ENCODE measurements around the gene SLC66A2.

The SLC66A2 gene

DNA sequence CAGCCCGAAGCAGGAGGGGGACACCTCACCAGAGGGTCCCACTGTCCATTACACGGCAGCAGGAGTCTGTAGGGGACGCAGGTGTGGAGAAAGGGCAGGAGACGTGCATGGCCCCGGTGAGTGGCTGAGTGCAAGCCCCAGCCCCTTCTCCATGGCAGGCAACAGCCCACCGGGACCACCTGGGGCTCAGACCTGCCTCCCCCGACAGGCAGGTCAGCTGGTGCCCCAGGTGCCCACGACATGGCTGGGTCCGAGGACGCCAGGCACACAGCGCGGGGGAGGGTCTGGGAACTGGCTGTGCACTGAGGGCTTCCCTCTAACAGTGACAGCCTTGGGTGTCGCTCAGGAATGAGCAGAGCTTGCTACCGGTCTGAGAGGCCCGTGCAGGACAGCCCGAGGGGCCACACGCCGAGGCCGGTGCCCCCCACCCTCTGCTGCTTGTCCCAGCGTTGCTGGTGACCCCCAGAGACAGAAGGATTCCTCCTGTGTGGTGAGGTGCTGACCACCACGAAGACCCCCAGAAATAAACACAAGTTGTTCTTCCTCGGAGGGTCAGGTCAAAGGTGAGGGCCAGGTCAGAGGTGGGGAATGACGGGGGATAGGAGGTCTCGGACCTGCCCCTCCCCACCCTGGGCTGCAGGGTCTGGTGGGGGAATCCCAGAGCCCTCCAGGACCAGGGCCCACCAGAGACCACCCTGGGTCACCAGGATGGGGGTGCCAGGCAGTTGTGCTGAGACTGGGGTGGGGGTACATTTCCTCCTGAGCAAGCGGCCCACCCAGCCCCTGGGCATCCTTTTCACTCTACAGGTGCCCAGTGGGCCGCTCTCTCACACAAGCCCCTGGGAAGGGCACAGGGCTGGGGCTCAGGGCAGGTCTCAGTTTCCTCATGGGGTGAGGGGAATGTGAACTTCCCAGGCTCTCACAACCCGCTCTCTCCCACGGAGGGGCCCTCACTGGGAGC lies 50.6 kb downstream of the SLC66A2 start:
- H3K27me3 ChIP-seq (replicated peaks in 2 of 5; ENCODE audit: control insufficient read depth in 4 of 5, insufficient read depth in 5 of 5, low read length in 4 of 5): peaks cover 0 to 13% (median 0%) of the 10 kb centered on the region in 5 experiments
- peaks cover 0 to 59% (median 46%) of the 10 kb centered on the region in 5 experiments for H3K9me3 ChIP-seq (ENCODE audit: control extremely low read depth in 1 of 5, control insufficient read depth in 4 of 5, insufficient read depth in 2 of 5, low read depth in 1 of 5, low read length in 4 of 5)
- H3K36me3 ChIP-seq (ENCODE audit: control insufficient read depth in 4 of 4, insufficient read depth in 4 of 4, low read length in 3 of 4): peaks cover 7 to 45% (median 27%) of the 10 kb centered on the region in 4 experiments
- no peak for DNase-seq
- no peaks in the 10 kb centered on the region for H3K4me1 ChIP-seq (ENCODE audit: control extremely low read depth in 1 of 4, control insufficient read depth in 4 of 4, insufficient read depth in 4 of 4, low read length in 3 of 4)
- no peak overlapping the region for H3K27ac ChIP-seq (ENCODE audit: insufficient read depth in 1 of 2, low read depth in 1 of 2, low read length in 2 of 2, poor library complexity in 1 of 2, severe bottlenecking in 2 of 2)
- ChIA-PET POLR2A (no interaction called here), CTCF (no interaction called here)
- 99% methylated on average over 21 of the region's 28 CpGs for WGBS (ENCODE audit: insufficient coverage)
- no peak overlapping the region for H3K4me3 ChIP-seq (ENCODE audit: control insufficient read depth in 1 of 7, extremely low read depth in 1 of 7, insufficient read depth in 4 of 7, low read depth in 2 of 7, low read length in 6 of 7)

DNA sequence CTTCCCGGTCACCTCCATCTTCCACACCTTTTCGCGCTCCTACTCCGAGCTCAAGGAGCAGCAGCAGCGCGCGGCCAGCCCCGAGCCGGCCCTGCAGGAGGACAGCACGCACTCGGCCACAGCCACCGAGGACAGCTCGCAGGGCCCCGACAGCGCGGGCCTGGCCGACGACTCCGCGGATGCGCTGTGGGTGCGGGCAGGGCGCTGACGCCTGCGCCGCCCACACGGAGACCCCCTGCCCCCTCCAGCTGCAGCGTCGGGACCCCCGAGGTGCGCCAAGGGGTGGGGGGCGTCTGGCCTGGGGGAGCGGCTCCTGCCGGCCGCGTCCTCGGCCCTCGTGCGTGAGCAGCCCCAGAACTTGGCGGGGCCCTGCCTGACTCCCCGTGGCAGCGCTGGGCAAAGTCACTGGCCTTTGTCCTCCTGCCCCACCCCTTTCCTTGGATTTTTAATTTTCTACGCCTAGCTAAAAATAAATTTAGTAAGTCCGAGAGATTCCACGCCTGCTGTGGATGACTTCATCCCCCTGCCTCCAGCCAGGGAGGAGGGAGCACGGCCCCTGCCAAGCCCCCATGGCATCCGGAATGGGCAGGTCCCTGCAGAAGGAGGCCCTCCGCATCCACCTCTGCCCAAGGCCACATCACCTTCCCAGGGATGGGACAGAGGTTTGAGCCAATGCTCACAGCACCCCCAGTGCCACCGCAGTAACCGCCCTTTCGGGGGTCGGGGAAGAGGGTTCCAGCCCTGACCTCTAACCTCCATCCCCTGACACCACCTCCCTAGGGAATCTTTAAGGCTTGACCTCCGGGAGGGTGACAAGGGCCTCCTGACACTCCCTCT lies 51.6 kb downstream of the SLC66A2 start:
- Histone ChIP-seq H3K9me3 (ENCODE audit: control extremely low read depth in 1 of 5, control insufficient read depth in 4 of 5, insufficient read depth in 2 of 5, low read depth in 1 of 5, low read length in 4 of 5) (peaks cover 0 to 66% (median 49%) of the 10 kb centered on the region in 5 experiments), H3K36me3 (ENCODE audit: control insufficient read depth in 4 of 4, insufficient read depth in 4 of 4, low read length in 3 of 4) (peaks cover 7 to 38% (median 24%) of the 10 kb centered on the region in 4 experiments), H3K4me3 (ENCODE audit: control insufficient read depth in 1 of 7, extremely low read depth in 1 of 7, insufficient read depth in 4 of 7, low read depth in 2 of 7, low read length in 6 of 7) (no peak overlapping the region), H3K4me1 (ENCODE audit: control extremely low read depth in 1 of 4, control insufficient read depth in 4 of 4, insufficient read depth in 4 of 4, low read length in 3 of 4) (no peaks in the 10 kb centered on the region), H3K27ac (ENCODE audit: insufficient read depth in 1 of 2, low read depth in 1 of 2, low read length in 2 of 2, poor library complexity in 1 of 2, severe bottlenecking in 2 of 2) (no peak overlapping the region), H3K27me3 (replicated peaks in 2 of 5; ENCODE audit: control insufficient read depth in 4 of 5, insufficient read depth in 5 of 5, low read length in 4 of 5) (peaks cover 0 to 13% (median 0%) of the 10 kb centered on the region in 5 experiments)
- 74% methylated on average over 50 of the region's 53 CpGs for WGBS (ENCODE audit: insufficient coverage)
- DNase-seq: no peak
- POLR2A ChIA-PET: no interaction called here
- CTCF ChIA-PET: no interaction called here

DNA sequence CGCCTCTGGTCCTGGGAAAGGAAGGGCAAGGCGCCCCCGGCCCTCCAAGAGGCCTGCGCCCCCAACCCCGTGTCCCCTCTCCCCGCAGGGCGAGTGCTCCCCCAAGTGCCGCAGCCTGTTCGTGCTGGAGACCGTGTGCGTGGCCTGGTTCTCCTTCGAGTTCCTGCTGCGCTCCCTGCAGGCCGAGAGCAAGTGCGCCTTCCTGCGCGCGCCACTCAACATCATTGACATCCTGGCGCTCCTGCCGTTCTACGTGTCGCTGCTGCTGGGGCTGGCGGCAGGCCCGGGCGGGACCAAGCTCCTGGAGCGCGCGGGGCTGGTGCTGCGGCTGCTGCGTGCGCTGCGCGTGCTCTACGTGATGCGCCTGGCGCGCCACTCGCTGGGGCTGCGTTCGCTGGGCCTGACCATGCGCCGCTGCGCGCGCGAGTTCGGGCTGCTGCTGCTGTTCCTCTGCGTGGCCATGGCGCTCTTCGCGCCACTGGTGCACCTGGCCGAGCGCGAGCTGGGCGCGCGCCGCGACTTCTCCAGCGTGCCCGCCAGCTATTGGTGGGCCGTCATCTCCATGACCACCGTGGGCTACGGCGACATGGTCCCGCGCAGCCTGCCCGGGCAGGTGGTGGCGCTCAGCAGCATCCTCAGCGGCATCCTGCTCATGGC lies 52.4 kb downstream of the SLC66A2 start:
- H3K27me3 ChIP-seq (replicated peaks in 2 of 5; ENCODE audit: control insufficient read depth in 4 of 5, insufficient read depth in 5 of 5, low read length in 4 of 5): peaks cover 0 to 13% (median 0%) of the 10 kb centered on the region in 5 experiments
- 72% methylated on average over 69 of the region's 70 CpGs for whole genome bisulfite sequencing (ENCODE audit: insufficient coverage)
- H3K4me1 ChIP-seq (ENCODE audit: control extremely low read depth in 1 of 4, control insufficient read depth in 4 of 4, insufficient read depth in 4 of 4, low read length in 3 of 4): no peaks in the 10 kb centered on the region
- POLR2A ChIA-PET: no interaction called here
- no peak for DNase-seq
- CTCF ChIA-PET: no interaction called here
- H3K9me3 ChIP-seq (ENCODE audit: control extremely low read depth in 1 of 5, control insufficient read depth in 4 of 5, insufficient read depth in 2 of 5, low read depth in 1 of 5, low read length in 4 of 5): peaks cover 0 to 73% (median 46%) of the 10 kb centered on the region in 5 experiments
- no peak overlapping the region for H3K27ac ChIP-seq (ENCODE audit: insufficient read depth in 1 of 2, low read depth in 1 of 2, low read length in 2 of 2, poor library complexity in 1 of 2, severe bottlenecking in 2 of 2)
- peaks cover 7 to 33% (median 17%) of the 10 kb centered on the region in 4 experiments for H3K36me3 ChIP-seq (ENCODE audit: control insufficient read depth in 4 of 4, insufficient read depth in 4 of 4, low read length in 3 of 4)
- no peak overlapping the region for H3K4me3 ChIP-seq (ENCODE audit: control insufficient read depth in 1 of 7, extremely low read depth in 1 of 7, insufficient read depth in 4 of 7, low read depth in 2 of 7, low read length in 6 of 7)

DNA sequence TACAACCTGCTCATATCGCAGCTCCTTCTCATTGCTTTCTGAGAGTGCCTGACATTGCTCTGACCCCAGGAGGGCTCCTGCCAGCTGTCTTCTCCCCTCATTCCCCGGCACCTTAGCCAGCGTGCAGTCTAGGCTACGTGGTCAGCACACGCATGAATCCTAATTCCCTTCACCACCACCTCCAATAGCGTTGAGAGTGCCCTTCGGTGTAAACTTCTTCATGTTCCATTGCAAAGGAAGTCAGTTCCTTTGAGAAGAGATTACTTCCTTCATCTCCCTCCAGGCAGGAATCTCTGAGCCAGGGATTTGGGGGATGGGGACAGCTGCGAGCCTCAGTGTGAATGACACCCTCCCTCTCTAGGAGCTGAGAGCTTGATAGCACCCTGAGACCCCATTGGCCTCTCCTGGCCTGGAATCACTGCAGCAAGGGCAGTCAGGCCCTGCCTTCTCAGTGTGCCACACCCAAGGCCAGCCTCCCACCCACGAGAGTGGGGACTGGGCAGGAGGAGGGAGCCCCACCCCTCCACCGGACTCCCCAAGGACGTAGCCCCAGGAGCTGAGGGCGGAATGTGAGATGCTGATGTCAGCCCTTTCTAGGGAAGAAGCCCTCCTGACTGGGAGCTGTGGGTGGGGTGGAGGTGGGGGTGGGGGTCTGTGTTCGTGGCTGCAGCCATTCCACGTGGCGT lies 53.4 kb downstream of the SLC66A2 start:
- 98% methylated on average over 8 of the region's 15 CpGs for WGBS (ENCODE audit: insufficient coverage)
- CTCF ChIA-PET: no interaction called here
- H3K9me3 ChIP-seq (ENCODE audit: control extremely low read depth in 1 of 5, control insufficient read depth in 4 of 5, insufficient read depth in 2 of 5, low read depth in 1 of 5, low read length in 4 of 5): peaks cover 5 to 78% (median 44%) of the 10 kb centered on the region in 5 experiments

DNA sequence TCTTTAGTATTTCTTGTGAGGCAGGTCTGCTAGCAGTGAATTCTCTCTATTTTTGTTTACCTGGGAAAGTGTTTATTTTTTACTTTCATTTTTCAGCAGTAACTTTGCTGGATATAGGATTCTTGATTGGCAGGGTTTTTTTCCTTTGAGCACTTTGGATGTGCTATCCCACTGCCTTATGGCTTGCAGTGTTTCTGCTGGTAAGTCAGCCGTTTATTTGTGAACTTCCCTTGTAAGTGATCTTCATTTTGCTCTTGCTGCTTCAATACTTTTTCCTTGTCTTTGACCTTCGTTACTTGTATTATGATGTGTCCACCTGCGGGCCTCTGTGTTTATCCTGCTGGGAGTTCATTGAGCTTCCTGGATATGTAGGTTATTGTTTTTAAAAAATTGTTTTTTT lies 54.7 kb downstream of the SLC66A2 start:
- CTCF ChIA-PET: interaction anchor here (0.9 kb wide), 1 partner anchor 82 kb away, joined by 3 read pairs; no protein-coding TSS in a partner anchor
- POLR2A ChIA-PET: interaction anchor here (0.5 kb wide), 1 partner anchor 14 kb away, joined by 3 read pairs; no protein-coding TSS in a partner anchor
- DNase-seq: peak; percentile 15 to 55 (median 47)
- peaks cover 0 to 13% (median 0%) of the 10 kb centered on the region in 5 experiments for H3K27me3 ChIP-seq (replicated peaks in 2 of 5; ENCODE audit: control insufficient read depth in 4 of 5, insufficient read depth in 5 of 5, low read length in 4 of 5)
- H3K9me3 ChIP-seq (ENCODE audit: control extremely low read depth in 1 of 5, control insufficient read depth in 4 of 5, insufficient read depth in 2 of 5, low read depth in 1 of 5, low read length in 4 of 5): peaks cover 5 to 81% (median 48%) of the 10 kb centered on the region in 5 experiments
- no peak overlapping the region for H3K4me3 ChIP-seq (ENCODE audit: control insufficient read depth in 1 of 7, extremely low read depth in 1 of 7, insufficient read depth in 4 of 7, low read depth in 2 of 7, low read length in 6 of 7)
- H3K27ac ChIP-seq (ENCODE audit: insufficient read depth in 1 of 2, low read depth in 1 of 2, low read length in 2 of 2, poor library complexity in 1 of 2, severe bottlenecking in 2 of 2): no peak overlapping the region
- H3K4me1 ChIP-seq (ENCODE audit: control extremely low read depth in 1 of 4, control insufficient read depth in 4 of 4, insufficient read depth in 4 of 4, low read length in 3 of 4): no peaks in the 10 kb centered on the region
- 100% methylated on average over 2 of the region's 3 CpGs for WGBS (ENCODE audit: insufficient coverage)
- H3K36me3 ChIP-seq (ENCODE audit: control insufficient read depth in 4 of 4, insufficient read depth in 4 of 4, low read length in 3 of 4): peaks cover 0 to 10% (median 4%) of the 10 kb centered on the region in 4 experiments

More for the DNA sequence above, 53.4 kb downstream of the SLC66A2 start:
- no peak overlapping the region for H3K4me3 ChIP-seq (ENCODE audit: control insufficient read depth in 1 of 7, extremely low read depth in 1 of 7, insufficient read depth in 4 of 7, low read depth in 2 of 7, low read length in 6 of 7)
- no peak overlapping the region for H3K27ac ChIP-seq (ENCODE audit: insufficient read depth in 1 of 2, low read depth in 1 of 2, low read length in 2 of 2, poor library complexity in 1 of 2, severe bottlenecking in 2 of 2)
- peaks cover 0 to 13% (median 0%) of the 10 kb centered on the region in 5 experiments for H3K27me3 ChIP-seq (replicated peaks in 2 of 5; ENCODE audit: control insufficient read depth in 4 of 5, insufficient read depth in 5 of 5, low read length in 4 of 5)
- no peak for DNase-seq
- no peaks in the 10 kb centered on the region for H3K4me1 ChIP-seq (ENCODE audit: control extremely low read depth in 1 of 4, control insufficient read depth in 4 of 4, insufficient read depth in 4 of 4, low read length in 3 of 4)
- POLR2A ChIA-PET: no interaction called here
- peaks cover 3 to 23% (median 12%) of the 10 kb centered on the region in 4 experiments for H3K36me3 ChIP-seq (ENCODE audit: control insufficient read depth in 4 of 4, insufficient read depth in 4 of 4, low read length in 3 of 4)

DNA sequence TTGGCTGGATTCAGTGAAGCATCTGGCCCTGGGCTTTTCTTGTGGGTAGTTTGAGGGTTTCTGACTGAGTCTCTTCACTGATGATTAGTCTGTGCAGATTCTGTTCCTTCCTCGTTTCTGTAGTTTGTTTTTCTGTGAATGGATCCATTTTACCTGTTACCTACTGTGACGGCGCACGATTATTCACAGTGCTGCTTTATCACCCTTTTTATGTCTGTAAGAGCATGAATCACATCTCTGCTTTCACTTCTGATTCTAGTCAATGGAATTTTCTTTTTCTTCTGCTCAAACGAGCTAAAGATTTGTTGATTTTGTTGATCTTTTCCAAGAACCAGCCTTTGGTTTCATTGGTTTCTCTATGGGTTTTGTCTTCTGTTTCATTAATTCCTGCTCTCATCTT lies 60.8 kb downstream of the SLC66A2 start:
- H3K4me3 ChIP-seq (ENCODE audit: control insufficient read depth in 1 of 7, extremely low read depth in 1 of 7, insufficient read depth in 4 of 7, low read depth in 2 of 7, low read length in 6 of 7): no peak overlapping the region
- no peaks in the 10 kb centered on the region for H3K4me1 ChIP-seq (ENCODE audit: control extremely low read depth in 1 of 4, control insufficient read depth in 4 of 4, insufficient read depth in 4 of 4, low read length in 3 of 4)
- no peak overlapping the region for H3K27ac ChIP-seq (ENCODE audit: insufficient read depth in 1 of 2, low read depth in 1 of 2, low read length in 2 of 2, poor library complexity in 1 of 2, severe bottlenecking in 2 of 2)
- 91% methylated on average over 4 of the region's 5 CpGs for WGBS (ENCODE audit: insufficient coverage)
- H3K36me3 ChIP-seq (ENCODE audit: control insufficient read depth in 4 of 4, insufficient read depth in 4 of 4, low read length in 3 of 4): no peaks in the 10 kb centered on the region
- H3K27me3 ChIP-seq (replicated peaks in 2 of 5; ENCODE audit: control insufficient read depth in 4 of 5, insufficient read depth in 5 of 5, low read length in 4 of 5): no peaks in the 10 kb centered on the region
- ChIA-PET CTCF (interaction anchor here (1.2 kb wide), 1 partner anchor 15 kb away, joined by 3 read pairs; no protein-coding TSS in a partner anchor), POLR2A (no interaction called here)
- peaks cover 5 to 51% (median 23%) of the 10 kb centered on the region in 5 experiments for H3K9me3 ChIP-seq (ENCODE audit: control extremely low read depth in 1 of 5, control insufficient read depth in 4 of 5, insufficient read depth in 2 of 5, low read depth in 1 of 5, low read length in 4 of 5)
- DNase-seq: no peak

Measured in common myeloid progenitor, CD34-positive (primary cell).